ENCODE results near the gene UNC119. TPM values are rescaled to one million over a fixed set of nuclear protein-coding genes. Genes with fewer than 3 reads are reported as not detected.
A peak's percentile ranks its signal among the peaks of the same experiment; 100 is the strongest.

The UNC119 gene
- total RNA-seq, result 10 to 100 TPM; 48.6 to 50.3 TPM

DNA sequence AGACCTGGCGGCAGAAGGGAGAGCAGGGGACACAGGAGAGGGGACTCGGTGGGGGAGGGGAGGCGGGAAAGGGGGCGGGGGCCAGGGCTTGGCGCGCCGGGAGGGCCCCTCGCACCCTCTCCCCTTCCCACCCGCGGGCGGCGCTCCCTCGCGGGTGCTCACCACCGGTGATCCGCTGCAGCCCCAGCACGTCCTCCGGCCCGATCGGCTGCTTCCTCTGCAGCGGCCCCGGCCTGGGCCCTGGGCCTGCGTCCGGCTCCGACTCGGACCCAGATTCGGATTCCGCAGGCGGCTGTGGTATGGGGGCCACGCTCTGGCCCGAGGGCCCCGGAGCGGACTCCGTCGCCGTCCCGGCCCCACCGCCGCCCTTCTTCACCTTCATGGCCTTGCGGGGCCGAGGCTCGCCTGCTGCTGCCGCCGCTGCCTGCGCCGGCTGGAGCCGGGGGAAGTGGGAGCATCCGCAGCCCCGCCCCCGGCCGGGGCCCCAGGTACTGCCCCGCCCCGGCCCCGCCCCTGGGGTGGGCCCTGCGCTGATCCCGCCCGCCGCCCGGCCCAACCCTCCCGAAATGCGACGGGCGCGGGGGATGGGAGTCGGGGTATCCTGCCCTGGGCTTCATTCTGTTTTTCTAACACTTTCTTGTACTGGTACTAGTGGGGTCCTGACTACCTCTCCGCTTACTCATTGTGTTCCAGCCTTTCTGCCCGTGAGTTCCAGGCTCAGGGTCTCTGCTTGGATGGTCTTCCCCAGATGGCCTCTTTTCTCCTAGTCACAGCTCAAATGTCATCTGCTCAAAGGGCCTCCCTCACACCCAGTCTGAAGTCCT is at the start of gene UNC119:
Gene UNC119, minus strand, starts transcription at position 449 of the 824 bp plus-strand sequence. Its CDS starts 67 bp downstream, at position 382.
- Mint-ChIP-seq H3K36me3 (ENCODE audit: low read depth) (peaks cover 22% of the 10 kb centered on the region), H3K9me3 (no peaks in the 10 kb centered on the region), H3K27ac (peak within 1 kb of the TSS; percentile 52), H3K27me3 (ENCODE audit: low read depth) (no peaks in the 10 kb centered on the region), H3K4me1 (ENCODE audit: low read depth) (peaks cover 45% of the 10 kb centered on the region), H3K4me3 (peak within 1 kb of the TSS; percentile 90)
- intact Hi-C loops (cut with micrococcal nuclease), result loop anchor here (1.0 to 5.0 kb wide), 3 partner anchors 25 to 235 kb away; partner anchors contain the start of genes POLDIP2 and TMEM97
- CTCF ChIA-PET, result interaction anchor here (0.5 to 6.7 kb wide), 4 partner anchors 10 to 58 kb away, joined by 3 to 51 read pairs (median 4); no protein-coding TSS in a partner anchor
- DNase-seq, result peak; percentile 83

DNA sequence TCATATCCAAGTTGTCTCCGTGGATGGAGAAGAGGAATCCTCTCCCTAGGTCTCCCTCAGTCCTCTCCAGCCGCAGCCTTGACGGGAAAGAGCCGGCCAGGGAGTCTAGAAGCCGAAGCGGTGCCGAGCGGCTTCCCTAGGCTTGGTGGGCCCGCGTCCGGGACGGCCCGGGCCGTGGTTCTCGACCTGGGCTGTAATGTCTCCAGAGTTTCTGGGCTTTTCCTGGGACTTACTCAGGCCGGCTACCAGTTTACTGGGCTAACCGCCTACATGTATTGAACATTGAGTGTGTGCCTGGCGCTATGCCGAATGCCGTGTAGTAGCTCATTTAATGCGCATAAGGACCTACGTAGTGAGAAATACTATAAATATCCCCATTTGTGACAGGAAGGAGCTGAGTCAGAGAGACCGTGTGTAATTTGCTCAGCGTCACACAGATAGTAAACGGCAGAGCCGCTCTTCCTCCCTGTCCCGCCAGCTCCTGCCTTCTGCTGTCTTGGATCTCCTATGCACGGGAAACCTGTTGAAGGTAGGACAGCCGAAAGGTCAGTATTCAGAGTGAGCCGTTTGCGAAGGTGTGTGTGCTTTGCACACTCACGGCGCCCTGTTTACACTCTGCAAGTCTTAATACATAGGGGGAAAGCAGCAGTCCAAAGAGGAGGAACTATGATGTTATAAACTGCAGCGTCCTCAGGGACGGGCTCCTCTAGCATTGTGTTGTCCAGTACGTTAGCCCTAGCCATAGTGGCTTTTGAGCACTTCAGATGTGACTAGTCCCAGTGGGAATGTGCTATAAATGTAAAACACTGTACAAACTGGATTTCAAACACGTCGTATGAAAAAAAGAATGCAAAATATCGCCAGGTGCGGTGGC is 47.1 kb upstream of the UNC119 start:
- CTCF ChIA-PET, result interaction anchor here (0.9 to 1.5 kb wide), 3 partner anchors 13 to 183 kb away, joined by 3 to 4 read pairs (median 3); partner anchors contain the start of gene PIGS
- H3K4me3 Mint-ChIP-seq, result peak overlapping the region; percentile 95
- intact Hi-C loops (cut with micrococcal nuclease), result loop anchor here (1.0 kb wide), 8 partner anchors 22 to 558 kb away; partner anchors contain the start of genes BLTP2, IFT20, PHF12 and POLDIP2
- H3K36me3 Mint-ChIP-seq (ENCODE audit: low read depth), result peaks cover 16% of the 10 kb centered on the region
- no peaks in the 10 kb centered on the region for H3K9me3 Mint-ChIP-seq
- no peaks in the 10 kb centered on the region for H3K27me3 Mint-ChIP-seq (ENCODE audit: low read depth)
- peak; percentile 90 for DNase-seq
- H3K27ac Mint-ChIP-seq, result peak overlapping the region; percentile 94
- peaks cover 15% of the 10 kb centered on the region for H3K4me1 Mint-ChIP-seq (ENCODE audit: low read depth)

DNA sequence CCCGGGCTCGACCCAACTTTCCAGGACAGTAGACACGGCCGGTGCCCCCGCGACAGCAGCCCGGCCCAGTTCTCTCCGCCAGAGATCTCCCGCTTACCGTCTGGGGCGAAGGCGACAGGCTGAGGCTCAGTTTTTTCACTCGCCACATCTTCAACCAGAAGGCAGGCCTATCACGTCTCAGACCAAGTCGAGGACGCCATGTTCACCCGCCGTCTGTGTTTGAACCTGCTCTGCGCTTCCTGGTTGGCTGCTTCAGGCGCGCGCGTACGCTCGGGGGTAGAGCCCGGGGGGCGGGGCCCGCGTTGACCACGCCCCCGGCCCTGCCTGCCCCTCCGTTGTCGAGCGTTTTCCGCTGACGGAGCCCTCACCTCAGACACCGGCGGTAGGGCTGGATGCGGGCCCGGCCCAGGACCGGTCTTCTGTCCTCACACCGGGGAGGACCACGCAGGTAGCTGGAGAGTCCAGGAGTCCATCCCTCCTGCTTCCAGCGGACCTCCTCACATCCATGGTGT is 46.4 kb upstream of the UNC119 start, which contains the start of gene SPAG5:
Gene SPAG5, minus strand, starts transcription at position 227 of the 512 bp plus-strand sequence. Its CDS starts 79 bp downstream, at position 148.
- Mint-ChIP-seq H3K36me3 (ENCODE audit: low read depth) (peaks cover 17% of the 10 kb centered on the region), H3K4me3 (peak within 1 kb of the TSS; percentile 95), H3K27ac (peak within 1 kb of the TSS; percentile 94), H3K4me1 (ENCODE audit: low read depth) (peaks cover 15% of the 10 kb centered on the region), H3K27me3 (ENCODE audit: low read depth) (no peaks in the 10 kb centered on the region), H3K9me3 (no peaks in the 10 kb centered on the region)
- peak; percentile 96 for DNase-seq
- CTCF ChIA-PET, result interaction anchor here (0.9 to 1.5 kb wide), 3 partner anchors 14 to 182 kb away, joined by 3 to 4 read pairs (median 3); partner anchors contain the start of gene PIGS
- intact Hi-C loops (cut with micrococcal nuclease), result loop anchor here (1.0 kb wide), 8 partner anchors 22 to 558 kb away; partner anchors contain the start of genes BLTP2, IFT20, PHF12 and POLDIP2

DNA sequence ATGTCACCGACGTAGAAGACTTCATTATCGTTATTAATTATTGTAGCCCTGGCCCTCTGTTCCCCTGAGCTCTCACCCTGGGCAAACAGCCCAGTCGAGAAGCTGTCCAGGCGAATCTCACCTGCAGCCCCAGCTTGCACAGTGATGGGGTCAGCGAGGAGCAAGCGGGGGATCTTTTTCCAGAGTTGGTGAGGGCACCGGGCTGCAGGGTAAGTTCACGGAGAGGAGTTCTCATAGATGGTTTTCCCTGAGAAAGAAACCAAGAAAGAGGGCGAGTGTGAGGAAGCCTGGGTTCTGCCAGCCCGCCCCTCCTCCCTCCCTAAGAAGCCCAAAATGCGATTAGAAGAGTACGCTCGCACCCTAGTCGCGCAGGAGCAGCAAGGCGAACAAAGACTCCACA is 46.0 kb upstream of the UNC119 start:
- Mint-ChIP-seq H3K9me3 (no peaks in the 10 kb centered on the region), H3K27me3 (ENCODE audit: low read depth) (no peaks in the 10 kb centered on the region), H3K36me3 (ENCODE audit: low read depth) (peaks cover 19% of the 10 kb centered on the region), H3K4me1 (ENCODE audit: low read depth) (peaks cover 15% of the 10 kb centered on the region), H3K27ac (peak overlapping the region; percentile 94), H3K4me3 (peak overlapping the region; percentile 95)
- no peak for DNase-seq
- intact Hi-C loops (cut with micrococcal nuclease), result no loop called here
- CTCF ChIA-PET, result interaction anchor here (0.6 to 1.5 kb wide), 2 partner anchors 14 to 188 kb away, joined by 3 to 4 read pairs; no protein-coding TSS in a partner anchor

DNA sequence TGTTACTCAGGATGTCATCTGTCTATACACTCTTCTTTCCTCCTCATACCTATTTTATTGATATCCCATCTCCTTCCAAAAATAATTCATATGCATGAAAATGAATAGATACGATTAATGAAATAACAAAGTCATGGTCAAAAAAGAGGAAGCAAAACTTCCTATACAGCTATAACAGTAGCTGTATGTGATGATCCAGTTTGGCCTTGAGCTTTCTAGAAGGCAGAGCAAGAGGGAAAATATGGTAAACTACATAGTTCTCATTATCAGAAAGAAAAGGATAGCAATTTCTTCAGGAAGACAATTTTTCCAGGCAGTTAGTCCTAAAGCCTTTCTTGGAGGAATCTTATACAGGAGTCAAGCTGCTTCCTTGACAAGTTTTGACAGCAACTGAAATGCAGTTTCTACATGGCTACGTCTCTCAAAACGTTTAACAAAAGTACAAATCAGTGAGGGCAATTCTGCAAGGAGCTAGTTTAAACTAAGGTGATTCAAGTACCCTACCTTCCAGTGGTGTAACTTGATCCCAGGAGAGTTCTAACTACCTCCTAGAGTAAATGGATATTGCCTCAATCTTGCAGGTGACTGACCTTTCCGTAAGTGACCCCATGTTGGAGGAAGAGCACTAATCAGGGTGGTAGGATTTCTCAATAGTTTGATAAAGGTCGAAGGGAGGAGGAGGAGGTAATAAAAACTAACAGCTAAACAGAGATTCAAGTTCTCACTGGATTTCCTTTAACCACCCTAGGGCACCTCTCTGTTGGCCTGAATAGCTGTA is 45.4 kb upstream of the UNC119 start:
- intact Hi-C loops (cut with micrococcal nuclease), result no loop called here
- H3K4me1 Mint-ChIP-seq (ENCODE audit: low read depth), result peaks cover 15% of the 10 kb centered on the region
- H3K4me3 Mint-ChIP-seq, result peak overlapping the region; percentile 95
- H3K36me3 Mint-ChIP-seq (ENCODE audit: low read depth), result peaks cover 23% of the 10 kb centered on the region
- DNase-seq, result no peak
- H3K27ac Mint-ChIP-seq, result peak overlapping the region; percentile 94
- no peaks in the 10 kb centered on the region for H3K9me3 Mint-ChIP-seq
- CTCF ChIA-PET, result interaction anchor here (0.6 to 1.5 kb wide), 2 partner anchors 15 to 187 kb away, joined by 3 to 4 read pairs; no protein-coding TSS in a partner anchor
- H3K27me3 Mint-ChIP-seq (ENCODE audit: low read depth), result no peaks in the 10 kb centered on the region

DNA sequence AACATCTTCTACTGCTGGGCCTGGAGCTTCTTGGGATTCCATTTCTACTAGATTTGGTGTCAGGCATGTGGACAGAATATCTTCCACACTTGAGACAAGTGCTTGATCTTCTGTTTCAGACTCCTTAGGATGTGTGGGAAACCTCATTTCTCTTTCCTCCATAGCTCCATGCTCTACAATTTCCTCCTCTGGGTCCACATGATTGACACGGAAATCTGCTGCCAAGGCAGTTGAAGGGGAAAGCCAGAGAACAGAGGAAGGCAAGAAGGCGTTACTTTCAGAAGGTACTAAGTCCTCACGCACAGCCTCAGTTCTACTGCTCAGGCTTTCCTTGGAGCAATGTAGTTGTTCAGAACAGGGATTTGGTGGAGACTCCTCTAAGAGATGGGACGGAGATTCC is 39.8 kb upstream of the UNC119 start:
- Mint-ChIP-seq H3K27ac (no peak overlapping the region), H3K27me3 (ENCODE audit: low read depth) (no peaks in the 10 kb centered on the region), H3K4me1 (ENCODE audit: low read depth) (peaks cover under 1% of the 10 kb centered on the region), H3K4me3 (no peak overlapping the region), H3K9me3 (no peaks in the 10 kb centered on the region), H3K36me3 (ENCODE audit: low read depth) (peaks cover 39% of the 10 kb centered on the region)
- CTCF ChIA-PET, result interaction anchor here (1.0 kb wide), 1 partner anchor 43 kb away, joined by 3 read pairs; no protein-coding TSS in a partner anchor
- intact Hi-C loops (cut with micrococcal nuclease), result no loop called here
- no peak for DNase-seq

DNA sequence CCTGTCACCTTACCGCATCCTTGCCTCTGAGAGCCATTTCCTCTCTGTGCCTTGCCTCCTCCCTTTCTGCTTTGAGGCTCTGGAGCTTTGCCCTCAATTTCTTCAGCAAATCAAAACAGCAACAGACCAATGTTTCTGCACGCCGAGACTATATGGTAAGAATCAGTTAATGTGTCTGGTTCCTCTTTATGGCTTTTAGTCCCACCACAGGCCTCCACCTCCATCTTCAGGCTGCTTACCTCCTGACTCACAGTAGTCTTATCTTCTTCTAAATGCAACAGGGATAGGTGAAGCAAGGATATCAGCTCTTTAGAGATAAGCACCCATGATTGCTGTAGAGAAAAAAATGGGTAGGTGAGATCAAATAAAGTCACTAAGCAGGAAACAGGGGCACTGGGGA is 33.4 kb upstream of the UNC119 start:
- H3K36me3 Mint-ChIP-seq (ENCODE audit: low read depth), result peaks cover 42% of the 10 kb centered on the region
- DNase-seq, result no peak
- H3K9me3 Mint-ChIP-seq, result no peaks in the 10 kb centered on the region
- H3K27me3 Mint-ChIP-seq (ENCODE audit: low read depth), result no peaks in the 10 kb centered on the region
- no peak overlapping the region for H3K27ac Mint-ChIP-seq
- no peaks in the 10 kb centered on the region for H3K4me1 Mint-ChIP-seq (ENCODE audit: low read depth)
- CTCF ChIA-PET, result no interaction called here
- intact Hi-C loops (cut with micrococcal nuclease), result no loop called here
- H3K4me3 Mint-ChIP-seq, result no peak overlapping the region

DNA sequence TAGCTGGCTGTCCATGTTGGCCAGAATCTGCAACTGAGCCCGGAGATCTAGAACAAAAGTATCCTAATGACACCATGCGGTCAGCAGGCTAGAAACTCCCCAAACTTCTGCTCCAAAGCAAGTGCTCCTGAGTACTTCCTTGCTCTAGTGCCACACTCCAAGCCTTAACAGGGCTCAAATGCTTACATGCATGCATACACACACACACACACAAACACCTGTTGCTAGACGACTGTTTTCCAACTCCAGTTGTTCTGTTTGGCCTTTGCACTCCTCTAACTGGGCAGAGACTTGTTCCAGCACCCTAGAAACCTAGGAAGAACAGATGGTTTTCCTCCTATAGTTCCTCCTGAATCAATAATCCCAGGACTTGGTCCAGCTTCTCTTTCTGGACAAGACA is 32.0 kb upstream of the UNC119 start:
- Mint-ChIP-seq H3K4me1 (ENCODE audit: low read depth) (peaks cover 11% of the 10 kb centered on the region), H3K27me3 (ENCODE audit: low read depth) (no peaks in the 10 kb centered on the region), H3K4me3 (no peak overlapping the region), H3K9me3 (no peaks in the 10 kb centered on the region), H3K27ac (no peak overlapping the region), H3K36me3 (ENCODE audit: low read depth) (peaks cover 49% of the 10 kb centered on the region)
- DNase-seq, result no peak
- CTCF ChIA-PET, result no interaction called here
- intact Hi-C loops (cut with micrococcal nuclease), result no loop called here

DNA sequence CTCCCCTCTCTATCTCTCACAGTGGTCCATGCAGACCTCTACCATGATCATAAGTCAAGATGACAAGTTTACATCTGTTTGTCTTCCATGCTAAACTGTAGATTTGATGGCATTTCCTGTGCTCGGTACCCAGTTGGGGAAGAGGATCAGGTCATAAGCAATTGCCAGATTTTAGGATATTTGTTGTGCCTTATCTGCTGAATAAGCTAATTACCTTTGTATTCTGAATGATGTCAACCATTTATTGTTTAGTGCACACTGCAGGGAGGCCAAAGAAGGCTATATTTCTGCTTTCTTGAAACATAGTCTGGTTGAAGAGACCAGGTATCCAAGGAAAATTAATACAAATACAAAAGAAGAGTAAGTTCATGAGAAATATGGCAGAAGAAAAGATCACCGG is 30.1 kb upstream of the UNC119 start:
- no peak for DNase-seq
- Mint-ChIP-seq H3K9me3 (no peaks in the 10 kb centered on the region), H3K36me3 (ENCODE audit: low read depth) (peaks cover 48% of the 10 kb centered on the region), H3K27me3 (ENCODE audit: low read depth) (no peaks in the 10 kb centered on the region), H3K4me1 (ENCODE audit: low read depth) (peaks cover 16% of the 10 kb centered on the region), H3K27ac (no peak overlapping the region), H3K4me3 (no peak overlapping the region)
- CTCF ChIA-PET, result no interaction called here
- intact Hi-C loops (cut with micrococcal nuclease), result no loop called here

DNA sequence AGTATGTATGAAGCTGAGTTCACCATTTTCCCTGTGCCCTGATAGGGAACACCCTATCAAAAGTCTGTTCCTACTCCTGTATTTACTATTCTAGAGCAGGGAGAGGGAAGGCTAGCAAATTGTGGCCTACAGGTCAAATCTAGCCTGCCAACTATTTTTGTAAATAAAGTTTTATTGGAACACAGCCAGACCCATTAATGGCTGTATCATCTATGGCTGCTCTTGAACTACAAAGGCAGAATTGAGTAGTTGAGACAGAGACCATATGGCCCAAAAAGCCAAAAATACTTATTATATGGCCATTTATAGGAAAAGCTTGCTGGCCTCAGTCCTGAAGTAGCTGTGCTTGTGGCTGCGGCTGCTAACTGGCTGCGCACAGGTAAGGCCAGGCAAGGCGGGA is 28.5 kb upstream of the UNC119 start:
- CTCF ChIA-PET, result interaction anchor here (0.6 kb wide), 1 partner anchor 29 kb away, joined by 4 read pairs; no protein-coding TSS in a partner anchor
- no peaks in the 10 kb centered on the region for H3K9me3 Mint-ChIP-seq
- intact Hi-C loops (cut with micrococcal nuclease), result no loop called here

DNA sequence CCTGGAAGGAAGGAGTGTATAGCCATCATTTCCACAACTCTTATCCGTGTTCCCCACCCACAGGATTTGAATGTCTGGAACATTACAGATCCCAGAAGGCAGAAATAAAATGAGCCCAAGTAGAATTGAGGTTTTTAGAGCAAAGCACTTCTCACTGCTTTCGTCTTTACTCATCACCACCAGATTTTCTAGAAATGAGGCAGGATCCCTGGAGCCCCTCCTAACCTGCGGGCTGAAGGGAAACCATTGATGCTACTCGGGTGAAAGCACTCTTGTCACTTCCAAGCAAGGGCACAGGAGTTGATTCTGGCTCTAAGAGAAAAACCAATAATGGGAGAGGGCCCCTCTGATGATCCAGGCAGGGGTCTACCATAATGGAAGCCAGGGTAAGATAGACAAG is 27.1 kb upstream of the UNC119 start:
- Mint-ChIP-seq H3K4me3 (no peak overlapping the region), H3K9me3 (no peaks in the 10 kb centered on the region), H3K4me1 (ENCODE audit: low read depth) (peaks cover 31% of the 10 kb centered on the region), H3K27me3 (ENCODE audit: low read depth) (no peaks in the 10 kb centered on the region), H3K36me3 (ENCODE audit: low read depth) (peaks cover 31% of the 10 kb centered on the region), H3K27ac (peak overlapping the region; percentile 43)
- CTCF ChIA-PET, result interaction anchor here (1.0 to 1.4 kb wide), 2 partner anchors 31 to 39 kb away, joined by 3 to 4 read pairs; no protein-coding TSS in a partner anchor
- peak; percentile 60 for DNase-seq
- intact Hi-C loops (cut with micrococcal nuclease), result loop anchor here (10.0 kb wide), 3 partner anchors 295 to 535 kb away; partner anchors contain the start of genes NLK and PHF12

More for the DNA sequence above, 28.5 kb upstream of the UNC119 start:
- H3K27ac Mint-ChIP-seq, result no peak overlapping the region
- H3K4me3 Mint-ChIP-seq, result no peak overlapping the region
- peaks cover 46% of the 10 kb centered on the region for H3K36me3 Mint-ChIP-seq (ENCODE audit: low read depth)
- peaks cover 28% of the 10 kb centered on the region for H3K4me1 Mint-ChIP-seq (ENCODE audit: low read depth)
- DNase-seq, result no peak
- H3K27me3 Mint-ChIP-seq (ENCODE audit: low read depth), result no peaks in the 10 kb centered on the region
